ENCODE data around the gene CKAP2L.
"Not testable (repeated sequence)": the region's sequence is repeated elsewhere in the genome, so short reads cannot be mapped to it uniquely, and the experiment has no call there.

CKAP2L gene

GRCh38 chr2:112723995-112724394 lies 40.4 kb downstream of the CKAP2L start:
- no peak overlapping the region for H3K27ac ChIP-seq (ENCODE audit: low read depth, low read length)
- no peak overlapping the region for H3K9ac ChIP-seq (ENCODE audit: low read depth, low read length)
- no peaks in the 10 kb centered on the region for H3K9me3 ChIP-seq (ENCODE audit: control insufficient read depth, insufficient read depth, low read length)
- no peaks in the 10 kb centered on the region for H3K4me1 ChIP-seq (ENCODE audit: control insufficient read depth, insufficient read depth, low read length)
- H3K27me3 ChIP-seq (ENCODE audit: control insufficient read depth, insufficient read depth, low read length): no peaks in the 10 kb centered on the region
- no peaks in the 10 kb centered on the region for H3K36me3 ChIP-seq (ENCODE audit: control insufficient read depth, insufficient read depth, low read length)
- no peak overlapping the region for H3K4me3 ChIP-seq (ENCODE audit: low read depth, low read length)

GRCh38 chr2:112723547-112723940 lies 40.9 kb downstream of the CKAP2L start:
- H3K27me3 ChIP-seq (ENCODE audit: control insufficient read depth, insufficient read depth, low read length): no peaks in the 10 kb centered on the region
- H3K27ac ChIP-seq (ENCODE audit: low read depth, low read length): no peak overlapping the region
- H3K9me3 ChIP-seq (ENCODE audit: control insufficient read depth, insufficient read depth, low read length): no peaks in the 10 kb centered on the region
- no peaks in the 10 kb centered on the region for H3K4me1 ChIP-seq (ENCODE audit: control insufficient read depth, insufficient read depth, low read length)
- no peak overlapping the region for H3K9ac ChIP-seq (ENCODE audit: low read depth, low read length)
- H3K4me3 ChIP-seq (ENCODE audit: low read depth, low read length): no peak overlapping the region
- H3K36me3 ChIP-seq (ENCODE audit: control insufficient read depth, insufficient read depth, low read length): no peaks in the 10 kb centered on the region

GRCh38 chr2:112722816-112723546 lies 41.4 kb downstream of the CKAP2L start:
- no peaks in the 10 kb centered on the region for H3K4me1 ChIP-seq (ENCODE audit: control insufficient read depth, insufficient read depth, low read length)
- H3K9me3 ChIP-seq (ENCODE audit: control insufficient read depth, insufficient read depth, low read length): no peaks in the 10 kb centered on the region
- no peak overlapping the region for H3K27ac ChIP-seq (ENCODE audit: low read depth, low read length)
- no peaks in the 10 kb centered on the region for H3K36me3 ChIP-seq (ENCODE audit: control insufficient read depth, insufficient read depth, low read length)
- no peak overlapping the region for H3K4me3 ChIP-seq (ENCODE audit: low read depth, low read length)
- H3K27me3 ChIP-seq (ENCODE audit: control insufficient read depth, insufficient read depth, low read length): no peaks in the 10 kb centered on the region
- H3K9ac ChIP-seq (ENCODE audit: low read depth, low read length): no peak overlapping the region

GRCh38 chr2:112721819-112722522 lies 42.4 kb downstream of the CKAP2L start:
- Histone ChIP-seq H3K9ac (ENCODE audit: low read depth, low read length) (no peak overlapping the region), H3K27me3 (ENCODE audit: control insufficient read depth, insufficient read depth, low read length) (no peaks in the 10 kb centered on the region), H3K4me3 (ENCODE audit: low read depth, low read length) (no peak overlapping the region), H3K9me3 (ENCODE audit: control insufficient read depth, insufficient read depth, low read length) (no peaks in the 10 kb centered on the region), H3K4me1 (ENCODE audit: control insufficient read depth, insufficient read depth, low read length) (no peaks in the 10 kb centered on the region), H3K27ac (ENCODE audit: low read depth, low read length) (no peak overlapping the region), H3K36me3 (ENCODE audit: control insufficient read depth, insufficient read depth, low read length) (no peaks in the 10 kb centered on the region)

- Histone ChIP-seq H3K27me3 (ENCODE audit: control insufficient read depth, insufficient read depth, low read length) (no peaks in the 10 kb centered on the region), H3K27ac (ENCODE audit: low read depth, low read length) (no peak within 1 kb of the TSS), H3K36me3 (ENCODE audit: control insufficient read depth, insufficient read depth, low read length) (no peaks in the 10 kb centered on the region), H3K9me3 (ENCODE audit: control insufficient read depth, insufficient read depth, low read length) (no peaks in the 10 kb centered on the region), H3K9ac (ENCODE audit: low read depth, low read length) (no peak within 1 kb of the TSS), H3K4me1 (ENCODE audit: control insufficient read depth, insufficient read depth, low read length) (no peaks in the 10 kb centered on the region), H3K4me3 (ENCODE audit: low read depth, low read length) (no peak within 1 kb of the TSS)
Measured at GRCh38 chr2:112720785-112721184, 43.6 kb downstream of the CKAP2L start, which contains the start of gene NT5DC4. Gene NT5DC4, plus strand, starts transcription at chr2:112721020. Its CDS starts 60 bp downstream, at chr2:112721080.

- H3K27ac ChIP-seq (ENCODE audit: low read depth, low read length): no peak overlapping the region
- H3K4me1 ChIP-seq (ENCODE audit: control insufficient read depth, insufficient read depth, low read length): no peaks in the 10 kb centered on the region
- no peaks in the 10 kb centered on the region for H3K36me3 ChIP-seq (ENCODE audit: control insufficient read depth, insufficient read depth, low read length)
- H3K4me3 ChIP-seq (ENCODE audit: low read depth, low read length): no peak overlapping the region
- H3K27me3 ChIP-seq (ENCODE audit: control insufficient read depth, insufficient read depth, low read length): no peaks in the 10 kb centered on the region
- H3K9ac ChIP-seq (ENCODE audit: low read depth, low read length): no peak overlapping the region
- H3K9me3 ChIP-seq (ENCODE audit: control insufficient read depth, insufficient read depth, low read length): no peaks in the 10 kb centered on the region
Measured at GRCh38 chr2:112718863-112719370, 45.5 kb downstream of the CKAP2L start.

- H3K36me3 ChIP-seq (ENCODE audit: control insufficient read depth, insufficient read depth, low read length); H3K27me3 ChIP-seq (ENCODE audit: control insufficient read depth, insufficient read depth, low read length): not testable (repeated sequence)
Measured at GRCh38 chr2:112716826-112717352, 47.5 kb downstream of the CKAP2L start.

GRCh38 chr2:112716094-112716493 lies 48.3 kb downstream of the CKAP2L start:
- not testable (repeated sequence) for H3K9ac ChIP-seq (ENCODE audit: low read depth, low read length); H3K27ac ChIP-seq (ENCODE audit: low read depth, low read length)

More at GRCh38 chr2:112716826-112717352, 47.5 kb downstream of the CKAP2L start:
- H3K27ac ChIP-seq (ENCODE audit: low read depth, low read length); H3K9ac ChIP-seq (ENCODE audit: low read depth, low read length); H3K4me3 ChIP-seq (ENCODE audit: low read depth, low read length); H3K4me1 ChIP-seq (ENCODE audit: control insufficient read depth, insufficient read depth, low read length); H3K9me3 ChIP-seq (ENCODE audit: control insufficient read depth, insufficient read depth, low read length): not testable (repeated sequence)

GRCh38 chr2:112714836-112715631 lies 49.4 kb downstream of the CKAP2L start:
- H3K4me1 ChIP-seq (ENCODE audit: control insufficient read depth, insufficient read depth, low read length): no peaks in the 10 kb centered on the region
- H3K9me3 ChIP-seq (ENCODE audit: control insufficient read depth, insufficient read depth, low read length): no peaks in the 10 kb centered on the region
- H3K36me3 ChIP-seq (ENCODE audit: control insufficient read depth, insufficient read depth, low read length): no peaks in the 10 kb centered on the region
- no peak overlapping the region for H3K9ac ChIP-seq (ENCODE audit: low read depth, low read length)
- H3K27me3 ChIP-seq (ENCODE audit: control insufficient read depth, insufficient read depth, low read length): no peaks in the 10 kb centered on the region
- no peak overlapping the region for H3K4me3 ChIP-seq (ENCODE audit: low read depth, low read length)
- no peak overlapping the region for H3K27ac ChIP-seq (ENCODE audit: low read depth, low read length)

More at GRCh38 chr2:112716094-112716493, 48.3 kb downstream of the CKAP2L start:
- not testable (repeated sequence) for H3K4me3 ChIP-seq (ENCODE audit: low read depth, low read length); H3K9me3 ChIP-seq (ENCODE audit: control insufficient read depth, insufficient read depth, low read length); H3K4me1 ChIP-seq (ENCODE audit: control insufficient read depth, insufficient read depth, low read length); H3K36me3 ChIP-seq (ENCODE audit: control insufficient read depth, insufficient read depth, low read length); H3K27me3 ChIP-seq (ENCODE audit: control insufficient read depth, insufficient read depth, low read length)

GRCh38 chr2:112714331-112714730 lies 50.1 kb downstream of the CKAP2L start:
- H3K9ac ChIP-seq (ENCODE audit: low read depth, low read length): no peak overlapping the region
- no peaks in the 10 kb centered on the region for H3K27me3 ChIP-seq (ENCODE audit: control insufficient read depth, insufficient read depth, low read length)
- no peaks in the 10 kb centered on the region for H3K4me1 ChIP-seq (ENCODE audit: control insufficient read depth, insufficient read depth, low read length)
- H3K9me3 ChIP-seq (ENCODE audit: control insufficient read depth, insufficient read depth, low read length): no peaks in the 10 kb centered on the region
- H3K4me3 ChIP-seq (ENCODE audit: low read depth, low read length): no peak overlapping the region
- no peaks in the 10 kb centered on the region for H3K36me3 ChIP-seq (ENCODE audit: control insufficient read depth, insufficient read depth, low read length)
- no peak overlapping the region for H3K27ac ChIP-seq (ENCODE audit: low read depth, low read length)

Measured in HUES48 (cell line).